ENCODE data around the gene KAT14.

DNA sequence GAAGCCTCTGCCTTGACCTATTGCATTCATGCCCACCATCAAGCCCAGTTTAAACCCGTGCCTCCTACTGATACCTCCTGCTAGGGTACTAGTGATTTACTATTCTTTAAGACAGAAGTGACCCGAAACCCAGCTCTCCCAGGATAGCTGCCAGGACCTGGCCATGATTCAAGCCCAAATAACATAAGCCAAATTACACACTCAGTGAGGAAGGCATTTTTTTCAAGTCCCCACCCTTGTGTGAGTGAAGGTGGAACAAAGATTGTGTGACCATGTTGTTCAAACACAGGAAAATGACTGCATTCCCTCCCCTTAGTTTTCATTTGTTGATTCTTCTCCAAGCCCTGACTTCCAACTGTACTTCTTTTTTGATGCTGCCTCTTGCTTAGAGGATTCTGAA is 3.7 kb upstream of the KAT14 start:
- TF ChIP-seq, protein P1, sequence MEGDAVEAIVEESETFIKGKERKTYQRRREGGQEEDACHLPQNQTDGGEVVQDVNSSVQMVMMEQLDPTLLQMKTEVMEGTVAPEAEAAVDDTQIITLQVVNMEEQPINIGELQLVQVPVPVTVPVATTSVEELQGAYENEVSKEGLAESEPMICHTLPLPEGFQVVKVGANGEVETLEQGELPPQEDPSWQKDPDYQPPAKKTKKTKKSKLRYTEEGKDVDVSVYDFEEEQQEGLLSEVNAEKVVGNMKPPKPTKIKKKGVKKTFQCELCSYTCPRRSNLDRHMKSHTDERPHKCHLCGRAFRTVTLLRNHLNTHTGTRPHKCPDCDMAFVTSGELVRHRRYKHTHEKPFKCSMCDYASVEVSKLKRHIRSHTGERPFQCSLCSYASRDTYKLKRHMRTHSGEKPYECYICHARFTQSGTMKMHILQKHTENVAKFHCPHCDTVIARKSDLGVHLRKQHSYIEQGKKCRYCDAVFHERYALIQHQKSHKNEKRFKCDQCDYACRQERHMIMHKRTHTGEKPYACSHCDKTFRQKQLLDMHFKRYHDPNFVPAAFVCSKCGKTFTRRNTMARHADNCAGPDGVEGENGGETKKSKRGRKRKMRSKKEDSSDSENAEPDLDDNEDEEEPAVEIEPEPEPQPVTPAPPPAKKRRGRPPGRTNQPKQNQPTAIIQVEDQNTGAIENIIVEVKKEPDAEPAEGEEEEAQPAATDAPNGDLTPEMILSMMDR (IDR thresholded peaks at IDR 0.05): no peak
- TF ChIP-seq POLR2A (IDR thresholded peaks at IDR 0.05) (no peak), POLR2AphosphoS5 (IDR thresholded peaks at IDR 0.05) (no peak)
